Islet precursor cell (in vitro differentiated cells): Measurements from ENCODE around the gene MSMB.
A peak's percentile ranks its signal among the peaks of the same experiment; 100 is the strongest.
"Not testable (repeated sequence)": the region's sequence is repeated elsewhere in the genome, so short reads cannot be mapped to it uniquely, and the experiment has no call there.

Experiments used
- DNase-seq: peaks from one replicate; pipeline ENCODE4 v3.0.0-alpha.2; 2018

The MSMB gene, protein sequence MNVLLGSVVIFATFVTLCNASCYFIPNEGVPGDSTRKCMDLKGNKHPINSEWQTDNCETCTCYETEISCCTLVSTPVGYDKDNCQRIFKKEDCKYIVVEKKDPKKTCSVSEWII

DNA sequence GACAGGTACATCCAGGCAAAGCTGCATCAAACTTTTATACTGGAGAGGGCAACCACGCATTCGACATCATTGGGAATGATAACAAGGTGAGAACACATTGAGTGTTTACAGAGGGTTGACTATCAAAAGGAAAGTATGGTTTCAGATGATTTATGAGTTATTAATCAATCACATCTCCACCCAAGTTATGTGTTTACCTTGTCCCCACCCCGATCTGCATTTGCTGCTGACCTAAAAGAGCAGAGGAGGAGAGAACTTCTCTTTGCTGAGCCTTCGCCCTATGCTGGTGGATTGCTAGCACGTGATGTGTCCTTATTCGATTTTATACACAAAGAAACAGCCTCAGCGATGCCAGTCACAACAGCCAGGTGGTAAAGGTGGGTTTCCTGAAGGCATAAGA, at the start of gene MSMB:
Gene MSMB (minus strand): TSS at position 9 of the 400 bp plus-strand sequence. CDS start 32 bp downstream, outside the sequence.
- DNase-seq, result no peak

DNA sequence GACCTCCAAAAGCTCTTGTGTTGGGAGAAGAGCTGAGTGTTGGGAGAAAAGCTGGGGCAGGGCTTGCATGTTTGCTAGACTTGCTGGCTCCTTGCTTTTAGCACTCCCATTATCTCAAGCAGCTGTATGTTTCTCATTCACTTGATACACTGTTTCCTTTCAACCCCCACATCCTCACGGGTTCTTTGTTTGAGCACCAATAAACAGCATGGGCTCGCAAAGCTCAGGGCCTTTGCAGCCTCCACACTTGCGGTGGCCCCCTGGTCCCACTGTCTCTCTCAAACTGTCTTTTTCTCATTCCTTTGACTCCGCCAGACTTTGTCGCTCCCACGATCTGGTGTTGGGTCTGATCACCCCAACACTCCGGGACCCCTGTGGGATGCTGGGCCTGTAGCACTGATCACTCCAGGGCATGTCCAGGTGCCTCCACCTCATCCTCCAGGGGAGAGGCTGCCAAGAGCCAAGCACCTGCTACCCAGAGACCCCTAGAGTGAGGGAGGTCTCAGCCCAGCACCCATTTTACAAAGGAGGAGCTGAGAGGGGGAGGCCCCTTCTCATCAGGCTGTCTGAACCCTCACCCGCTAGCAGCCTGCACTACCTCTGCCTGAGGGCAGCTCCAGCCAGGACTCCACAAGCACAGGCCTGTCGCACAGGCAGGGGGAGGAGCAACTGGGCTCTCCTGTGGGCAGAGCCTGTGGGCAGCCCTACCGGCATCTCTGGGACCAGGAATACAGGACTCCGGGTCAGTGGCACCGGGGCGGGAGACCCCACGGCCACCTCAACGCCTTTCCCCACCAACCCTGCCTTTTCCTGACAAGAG, 49.1 kb upstream of the MSMB start:
- peak; percentile 86 for DNase-seq

DNA sequence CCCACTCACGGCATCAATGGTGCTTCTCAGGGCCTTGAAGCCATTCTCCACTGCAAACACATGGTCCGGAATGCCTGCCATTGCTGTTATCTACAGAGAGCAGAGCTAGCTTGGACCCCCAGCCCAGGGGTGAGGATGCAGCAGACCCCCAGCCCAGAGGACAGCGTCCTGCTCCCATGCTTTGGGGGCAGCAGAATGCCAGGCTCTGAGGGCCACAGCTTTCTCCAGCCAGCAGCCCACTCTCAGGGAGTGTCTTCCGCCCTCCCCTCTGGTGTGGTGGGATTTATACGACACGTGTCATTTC, 48.1 kb upstream of the MSMB start:
- DNase-seq, result no peak

DNA sequence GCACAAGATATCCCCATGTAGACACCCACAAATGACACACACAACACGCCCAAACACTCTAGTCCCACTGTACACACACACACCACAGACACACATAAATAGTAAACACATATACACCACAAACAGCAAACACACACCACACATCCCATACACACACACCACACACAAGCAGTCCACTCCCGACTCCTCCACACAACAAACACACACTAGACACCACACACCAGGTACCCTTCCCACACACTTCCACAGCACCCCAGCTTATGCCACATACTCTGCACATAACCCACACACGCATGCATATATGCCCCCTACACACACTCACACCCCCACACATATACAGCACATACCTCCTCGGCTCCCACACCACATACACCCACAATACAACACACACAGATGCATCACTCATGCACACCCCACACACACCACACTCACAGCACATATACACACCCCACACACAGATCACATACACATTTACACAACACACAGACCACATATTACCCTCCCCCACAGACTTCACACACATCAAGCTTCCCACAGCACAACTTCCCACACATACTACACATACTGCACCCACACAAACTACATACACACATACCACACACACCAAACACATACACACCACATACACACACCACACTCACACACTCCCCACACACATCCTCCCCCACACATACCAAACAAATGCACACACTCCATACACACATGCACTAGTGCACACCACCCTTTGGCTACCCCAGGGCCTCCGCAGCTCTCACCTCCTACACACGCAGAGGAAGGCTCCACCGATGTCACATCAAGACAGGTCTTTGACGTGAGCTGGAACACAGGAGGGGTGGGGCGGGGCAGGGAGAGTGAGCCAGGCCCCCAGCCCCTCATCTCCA, 47.5 kb upstream of the MSMB start:
- DNase-seq, result not testable (repeated sequence)

DNA sequence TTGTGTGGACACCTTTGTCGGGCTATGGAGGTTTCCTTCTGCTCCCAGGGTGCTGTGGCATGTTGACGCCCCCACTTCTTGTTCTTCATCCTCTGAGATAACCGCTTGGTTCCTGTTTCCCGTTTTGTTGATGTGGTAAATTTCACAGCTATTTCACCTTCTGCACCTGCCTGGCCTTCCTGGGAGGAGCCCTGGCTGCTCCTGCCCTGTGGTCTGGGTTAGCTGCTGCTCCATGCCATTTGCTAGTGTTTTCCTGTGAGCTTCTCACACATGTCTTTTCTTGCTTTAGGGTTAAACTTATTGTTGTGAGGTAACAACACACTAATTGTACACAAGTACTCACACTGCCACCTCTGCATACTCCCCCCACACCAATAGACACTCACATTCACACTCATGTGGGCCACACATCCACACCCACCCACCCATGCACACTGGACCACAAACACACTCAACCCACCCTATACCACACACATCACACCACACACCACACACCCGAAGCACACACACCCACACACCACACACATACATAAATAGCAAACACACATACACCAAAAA, 46.5 kb upstream of the MSMB start:
- no peak for DNase-seq

- DNase-seq, result peak; percentile 50
These were observed 45.9 kb upstream of the MSMB start for GRCh38 chr10:46091828-46092523.

DNA sequence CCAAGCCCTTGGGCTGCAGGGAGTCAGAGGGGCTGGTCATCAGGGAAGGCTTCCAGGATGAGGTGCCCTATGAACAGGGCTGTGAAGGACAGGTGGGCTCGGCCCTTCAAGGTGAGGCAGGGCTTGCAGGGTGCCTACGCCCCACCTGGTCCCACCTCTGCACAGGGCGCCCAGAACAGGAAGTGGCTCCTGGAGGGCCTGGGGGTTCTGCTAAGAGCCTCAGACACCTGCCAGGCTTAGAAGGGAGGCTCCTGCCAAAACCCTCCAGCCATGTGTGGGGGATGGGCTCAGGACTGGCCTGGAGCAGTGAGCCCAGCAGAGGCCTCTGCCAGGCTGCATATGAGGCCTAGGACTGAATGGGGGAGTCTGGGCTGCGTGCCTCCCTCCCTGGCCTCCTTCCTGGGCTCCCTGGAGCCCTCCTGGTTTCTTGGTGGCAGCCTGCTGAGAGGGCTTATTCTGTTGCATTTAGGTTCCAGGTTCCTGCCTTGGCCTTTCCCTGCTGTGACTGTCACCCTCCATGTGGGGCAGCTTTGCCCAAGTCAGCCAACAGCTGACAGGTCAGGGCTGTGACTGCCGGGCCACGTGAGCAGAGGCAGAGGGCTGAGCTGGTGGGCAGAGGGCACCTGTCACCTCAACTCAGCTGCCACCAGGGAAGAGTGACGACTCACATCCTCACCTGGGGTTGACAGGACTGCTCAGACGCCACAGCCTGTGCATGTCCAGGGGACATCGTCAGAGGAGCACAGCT, 45.2 kb upstream of the MSMB start:
- peak; percentile 51 for DNase-seq

- DNase-seq, result peak; percentile 41
These were observed 44.3 kb upstream of the MSMB start for GRCh38 chr10:46090258-46090812.

- not testable (repeated sequence) for DNase-seq
These were observed 41.3 kb upstream of the MSMB start for GRCh38 chr10:46087381-46087780.

DNA sequence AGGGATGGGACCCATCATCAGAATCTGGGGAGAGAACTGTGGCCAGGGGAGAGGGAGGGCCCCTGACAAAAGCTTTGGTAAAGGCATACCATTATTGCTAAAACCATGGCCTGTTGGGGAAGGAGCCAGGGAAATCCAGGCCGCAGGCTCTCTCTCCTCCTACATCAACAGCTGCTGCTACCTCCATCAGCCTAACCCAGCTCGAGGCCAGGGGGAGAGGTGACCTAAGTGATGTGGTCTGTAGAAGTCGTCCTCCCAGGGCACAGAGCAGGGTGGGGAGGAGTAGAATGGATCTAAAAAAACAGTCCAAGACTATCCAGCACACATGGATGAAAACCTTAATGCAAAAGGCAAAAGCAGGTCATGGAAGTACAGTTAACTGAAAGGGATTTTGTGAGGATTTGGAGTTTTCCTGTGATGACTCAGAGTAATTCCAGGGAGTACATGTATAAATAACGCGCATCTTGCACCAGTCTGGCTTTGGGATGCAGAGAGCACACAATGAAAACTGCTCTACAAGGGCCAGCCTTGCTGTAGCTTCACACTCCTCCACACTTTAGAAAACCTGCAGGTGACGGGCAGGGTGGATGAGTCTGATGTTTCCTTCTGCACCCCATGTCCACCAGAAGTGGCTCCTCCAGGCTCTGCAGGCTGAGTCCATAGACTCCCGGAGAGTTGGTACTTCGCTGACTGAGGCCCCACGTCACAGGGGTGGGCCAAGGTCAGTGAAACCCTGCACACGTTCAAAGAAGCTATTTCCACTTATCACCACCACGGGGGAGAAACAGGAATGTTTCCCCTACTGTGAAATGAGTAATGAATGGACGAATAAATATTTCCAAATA, 38.5 kb upstream of the MSMB start:
- peak; percentile 49 for DNase-seq

GRCh38 chr10:46080886-46081285, 34.8 kb upstream of the MSMB start:
- DNase-seq, result no peak

GRCh38 chr10:46079831-46080585, 33.9 kb upstream of the MSMB start:
- no peak for DNase-seq

GRCh38 chr10:46077731-46078413, 31.8 kb upstream of the MSMB start:
- DNase-seq, result no peak

DNA sequence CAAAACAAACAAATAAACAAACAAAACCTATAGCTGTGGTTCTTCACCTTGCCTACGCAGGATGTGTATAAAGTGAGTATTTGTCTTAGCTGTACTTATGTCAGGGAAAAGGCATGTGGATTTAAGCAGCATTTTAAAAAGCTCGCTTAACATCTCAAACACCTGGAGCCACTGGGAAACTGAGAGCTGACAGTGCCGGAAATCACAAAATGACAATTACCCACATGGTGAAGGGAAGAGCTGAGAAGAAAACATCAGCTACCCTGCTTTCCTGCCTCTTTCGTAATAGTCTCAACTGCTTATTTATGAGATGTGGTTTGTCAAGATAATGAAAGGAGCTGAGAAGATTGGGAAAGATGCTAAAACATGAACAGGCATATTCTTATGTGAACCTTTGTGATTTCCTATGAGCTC, 31.1 kb upstream of the MSMB start:
- no peak for DNase-seq

GRCh38 chr10:46075869-46076268, 29.8 kb upstream of the MSMB start:
- no peak for DNase-seq

DNA sequence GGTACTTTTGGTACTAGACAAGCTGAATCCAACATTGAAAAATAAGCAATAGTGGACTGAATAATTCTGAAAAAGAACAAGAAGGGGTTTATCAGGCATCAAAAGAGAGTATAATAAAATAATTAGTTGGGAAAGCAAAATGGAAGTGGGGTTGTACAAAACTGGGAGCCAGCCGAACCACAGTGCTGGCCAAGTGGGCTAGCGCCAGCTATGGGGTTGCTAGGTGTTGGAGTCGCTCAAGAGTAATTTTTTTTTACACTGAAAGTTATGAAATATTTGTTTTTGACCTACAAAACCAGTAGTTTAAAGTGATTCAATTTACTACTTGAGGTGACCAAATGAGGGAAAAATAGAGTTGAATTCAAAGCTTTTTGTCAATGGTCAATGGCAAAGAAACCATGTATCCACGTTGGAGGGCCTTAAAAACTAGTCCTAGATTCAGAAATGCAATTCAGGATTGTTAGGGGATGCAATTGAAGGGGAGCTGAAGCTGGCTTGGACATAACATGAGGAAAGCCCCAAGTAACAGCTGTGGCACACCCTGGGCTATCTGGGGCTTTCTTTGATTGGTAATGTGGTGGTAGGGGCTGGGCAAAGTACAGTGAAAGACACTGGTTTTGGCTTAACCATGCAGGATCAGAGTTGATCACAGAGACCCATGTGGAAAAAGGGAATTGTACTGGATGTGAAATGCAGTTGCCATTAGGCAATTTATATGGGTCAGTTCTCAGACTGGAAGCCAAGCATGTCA, 28.3 kb upstream of the MSMB start:
- no peak for DNase-seq

- no peak for DNase-seq
These were observed 27.5 kb upstream of the MSMB start for GRCh38 chr10:46073564-46073963.

DNA sequence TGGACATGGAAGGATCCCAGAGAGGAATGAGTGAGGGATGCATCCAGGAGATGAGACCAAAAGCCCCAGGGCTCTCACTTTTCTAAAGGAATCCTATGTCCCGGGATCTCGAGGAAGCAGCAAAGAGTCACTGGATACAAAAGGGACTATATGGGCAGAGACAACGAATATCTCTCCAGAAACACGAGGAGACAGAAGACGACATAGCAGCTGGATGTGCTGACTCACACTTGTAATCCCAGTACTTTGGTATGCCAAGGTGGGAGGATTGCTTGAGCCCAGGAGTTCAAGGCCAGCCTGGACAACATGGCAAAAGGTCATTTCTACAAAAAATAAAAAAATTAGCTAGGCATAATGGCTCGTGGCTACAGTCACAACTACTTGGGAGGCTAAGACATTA, 24.7 kb upstream of the MSMB start:
- peak; percentile 35 for DNase-seq
